ENCODE data around the gene EMX1. TPM values are rescaled to one million over a fixed set of nuclear protein-coding genes. Genes with fewer than 3 reads are reported as not detected.
"Not testable (repeated sequence)": the region's sequence is repeated elsewhere in the genome, so short reads cannot be mapped to it uniquely, and the experiment has no call there.

EMX1 gene
- total RNA-seq, 4 donors from 2014 or later: 0.15 TPM; not detected in 3

- no peak for DNase-seq
- Histone ChIP-seq H3K4me3 (no peak overlapping the region), H3K27me3 (peaks cover 0 to 94% (median 4%) of the 10 kb centered on the region in 4 donors), H3K36me3 (no peaks in the 10 kb centered on the region), H3K9me3 (no peaks in the 10 kb centered on the region), H3K27ac (no peak overlapping the region), H3K4me1 (peaks cover 0 to 12% (median 7%) of the 10 kb centered on the region in 3 donors)
- intact Hi-C loops (cut with DNase I): no loop called here
- 65 to 73% methylated on average over 5 of the region's 5 CpGs for WGBS, 2 donors
- TF ChIP-seq POLR2A (IDR thresholded peaks at IDR 0.05) (no peak), CTCF (IDR thresholded peaks at IDR 0.05) (no peak)
These were observed 17.0 kb upstream of the EMX1 start for GRCh38 chr2:72900191-72900825.

- Histone ChIP-seq H3K27me3 (peaks cover 0 to 94% (median 5%) of the 10 kb centered on the region in 4 donors), H3K36me3 (no peaks in the 10 kb centered on the region), H3K4me1 (peaks cover 0 to under 1% (median 0%) of the 10 kb centered on the region in 3 donors), H3K27ac (no peak overlapping the region), H3K4me3 (no peak overlapping the region), H3K9me3 (no peaks in the 10 kb centered on the region)
- TF ChIP-seq CTCF (IDR thresholded peaks at IDR 0.05) (no peak), POLR2A (IDR thresholded peaks at IDR 0.05) (no peak)
- no peak for DNase-seq
- intact Hi-C loops (cut with DNase I): no loop called here
- 42 to 67% methylated on average over 1 to 2 of the region's 3 CpGs for WGBS, 2 donors
These were observed 15.9 kb upstream of the EMX1 start for GRCh38 chr2:72901426-72901825.

GRCh38 chr2:72907369-72907768, 9.9 kb upstream of the EMX1 start:
- H3K4me1 ChIP-seq; DNase-seq; H3K9me3 ChIP-seq; H3K4me3 ChIP-seq; H3K36me3 ChIP-seq; H3K27ac ChIP-seq; intact Hi-C loops (cut with DNase I): not testable (repeated sequence)
- WGBS, 2 donors: 87 to 90% methylated on average over 12 to 13 of the region's 13 CpGs
- H3K27me3 ChIP-seq: peaks cover 0 to 98% (median 23%) of the 10 kb centered on the region in 4 donors

GRCh38 chr2:72908741-72909140, 8.6 kb upstream of the EMX1 start:
- intact Hi-C loops (cut with DNase I): no loop called here
- no peak for TF ChIP-seq POLR2A (IDR thresholded peaks at IDR 0.05)
- TF ChIP-seq CTCF (IDR thresholded peaks at IDR 0.05): no peak
- Histone ChIP-seq H3K36me3 (no peaks in the 10 kb centered on the region), H3K9me3 (no peaks in the 10 kb centered on the region), H3K27ac (no peak overlapping the region), H3K27me3 (peaks cover 0 to 98% (median 31%) of the 10 kb centered on the region in 4 donors), H3K4me1 (no peaks in the 10 kb centered on the region), H3K4me3 (no peak overlapping the region)
- no peak for DNase-seq
- 79 to 81% methylated on average over 3 of the region's 3 CpGs for WGBS, 2 donors

- no peak for DNase-seq
These were observed 6.1 kb upstream of the EMX1 start for GRCh38 chr2:72911256-72911655.

More at GRCh38 chr2:72911256-72911655, 6.1 kb upstream of the EMX1 start:
- intact Hi-C loops (cut with DNase I): no loop called here
- WGBS, 2 donors: 27 to 29% methylated on average over 1 of the region's 1 CpG
- Histone ChIP-seq H3K4me3 (no peak overlapping the region), H3K9me3 (no peaks in the 10 kb centered on the region), H3K4me1 (peaks cover 9 to 17% (median 12%) of the 10 kb centered on the region in 3 donors), H3K27ac (no peak overlapping the region), H3K36me3 (no peaks in the 10 kb centered on the region), H3K27me3 (peaks cover 20 to 100% (median 48%) of the 10 kb centered on the region in 4 donors)
- TF ChIP-seq CTCF (IDR thresholded peaks at IDR 0.05) (no peak), POLR2A (IDR thresholded peaks at IDR 0.05) (no peak)

Data from esophagus squamous epithelium (tissue), 5 donors.